ENCODE results near the gene IGSF10. TPM values are rescaled to one million over a fixed set of nuclear protein-coding genes. Genes with fewer than 3 reads are reported as not detected.

The IGSF10 gene
- total and polyA plus RNA-seq, 2 of the 13 experiments (the other 11 are each of a cell fraction or from before 2014, with no cell fraction given) = 0.16 TPM; not detected in 1

DNA sequence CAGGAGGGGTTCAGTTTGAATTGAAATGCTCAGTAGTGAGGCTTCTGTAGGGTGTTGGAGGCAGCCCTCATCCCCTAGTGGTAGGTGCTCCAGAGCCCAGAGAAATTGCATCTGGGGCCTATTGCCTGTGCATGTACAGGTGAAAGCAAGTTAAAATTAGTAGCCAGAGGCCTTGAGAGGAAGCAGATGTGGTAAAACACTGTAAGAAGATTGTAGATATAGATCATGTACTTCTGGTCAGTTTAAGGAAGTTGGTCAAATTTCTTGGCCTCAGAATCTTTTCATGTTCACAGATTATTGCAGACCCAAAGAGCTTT is 34.6 kb downstream of the IGSF10 start:
- Histone ChIP-seq H3K36me3 (replicated peaks in 1 of 2; ENCODE audit: control insufficient read depth in 1 of 2, insufficient read depth in 2 of 2, low read length in 2 of 2) (no peaks in the 10 kb centered on the region), H3K27ac (ENCODE audit: extremely low read length, insufficient read depth, low read length) (no peak overlapping the region), H3K79me2 (ENCODE audit: insufficient read depth, low read length) (no peaks in the 10 kb centered on the region), H3K4me1 (ENCODE audit: insufficient read depth, low read length) (peaks cover 15% of the 10 kb centered on the region), H3K27me3 (ENCODE audit: control insufficient read depth in 1 of 2, insufficient read depth in 2 of 2, low read length in 2 of 2) (no peaks in the 10 kb centered on the region; a peak in 1 of 5 replicates), H3K4me2 (ENCODE audit: low read depth, low read length) (no peak overlapping the region), H3K9me3 (ENCODE audit: low read length) (no peaks in the 10 kb centered on the region), H3K9ac (ENCODE audit: insufficient read depth, low read depth, low read length) (no peak overlapping the region), H2AFZ (ENCODE audit: low read length) (no peak overlapping the region), H4K20me1 (ENCODE audit: insufficient read depth, low read length) (no peaks in the 10 kb centered on the region), H3K4me3 (replicated peaks in 1 of 3; ENCODE audit: insufficient read depth in 1 of 3, low read depth in 2 of 3, low read length in 3 of 3) (no peak overlapping the region)
- FAIRE-seq = no peak
- in situ Hi-C loops (cut with HindIII; ENCODE audit: extremely low pct_ligation_motif_present, low pct_unique_long_range_greater_than_20kb) (no loop called here), intact Hi-C loops (cut with micrococcal nuclease; ENCODE audit: unreplicated experiment) (loop anchor here (1.0 kb wide), 1 partner anchor 13 kb away; no protein-coding TSS in a partner anchor)
- no peak for DNase-seq (ENCODE audit: low spot score)
- ChIA-PET POLR2A (no interaction called here), CTCF (ENCODE audit: low intra/inter-chr PET ratio, low total read pairs) (no interaction called here)
- peak; percentile 71 for ATAC-seq
- TF ChIP-seq ZNF263 (CRISPR knock-in tag; IDR thresholded peaks at IDR 0.05) = 0 out of 2 replicates have a peak, but pooled peaks have one; percentile 57
- no peak for TF ChIP-seq ZNF572 (CRISPR knock-in tag; IDR thresholded peaks at IDR 0.05)
- no peak for TF ChIP-seq SCMH1 (CRISPR knock-in tag; IDR thresholded peaks at IDR 0.05; ENCODE audit: borderline replicate concordance)
- no TSS peak for BruUV-seq (replicated peaks)

DNA sequence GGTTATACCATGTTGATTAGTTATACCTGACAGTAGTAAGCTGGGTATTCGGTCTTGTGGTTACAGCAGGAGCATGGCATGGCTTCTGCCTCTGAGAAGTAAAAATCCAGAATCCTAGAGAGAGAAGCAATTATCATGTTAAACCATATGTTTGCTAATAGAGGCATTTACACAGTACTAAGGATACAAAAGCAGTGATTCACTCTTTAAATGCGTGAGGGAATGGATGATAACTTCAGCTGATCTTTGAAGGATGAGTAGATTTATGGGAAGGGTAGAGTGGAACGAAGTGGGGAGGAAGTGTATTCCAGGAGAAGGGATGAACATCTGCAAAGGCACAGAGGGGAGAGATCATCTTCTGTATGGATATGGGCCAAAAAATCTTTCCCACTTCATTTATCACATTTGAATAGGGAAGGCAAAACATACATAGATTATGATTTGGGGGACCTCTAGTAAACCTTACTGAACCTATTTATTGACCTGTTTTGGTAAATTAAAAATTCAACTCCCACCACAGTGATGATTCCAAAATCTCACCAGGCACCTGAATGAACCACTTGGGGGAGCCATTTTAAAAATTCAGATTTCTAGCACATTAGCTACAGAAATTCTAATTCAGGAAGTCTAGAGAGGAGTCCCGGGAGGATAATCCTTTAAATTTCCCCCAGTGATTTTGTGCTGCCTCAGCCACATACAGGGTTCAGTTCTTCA is 35.1 kb downstream of the IGSF10 start:
- POLR2A ChIA-PET = no interaction called here
- TF ChIP-seq, protein P1, sequence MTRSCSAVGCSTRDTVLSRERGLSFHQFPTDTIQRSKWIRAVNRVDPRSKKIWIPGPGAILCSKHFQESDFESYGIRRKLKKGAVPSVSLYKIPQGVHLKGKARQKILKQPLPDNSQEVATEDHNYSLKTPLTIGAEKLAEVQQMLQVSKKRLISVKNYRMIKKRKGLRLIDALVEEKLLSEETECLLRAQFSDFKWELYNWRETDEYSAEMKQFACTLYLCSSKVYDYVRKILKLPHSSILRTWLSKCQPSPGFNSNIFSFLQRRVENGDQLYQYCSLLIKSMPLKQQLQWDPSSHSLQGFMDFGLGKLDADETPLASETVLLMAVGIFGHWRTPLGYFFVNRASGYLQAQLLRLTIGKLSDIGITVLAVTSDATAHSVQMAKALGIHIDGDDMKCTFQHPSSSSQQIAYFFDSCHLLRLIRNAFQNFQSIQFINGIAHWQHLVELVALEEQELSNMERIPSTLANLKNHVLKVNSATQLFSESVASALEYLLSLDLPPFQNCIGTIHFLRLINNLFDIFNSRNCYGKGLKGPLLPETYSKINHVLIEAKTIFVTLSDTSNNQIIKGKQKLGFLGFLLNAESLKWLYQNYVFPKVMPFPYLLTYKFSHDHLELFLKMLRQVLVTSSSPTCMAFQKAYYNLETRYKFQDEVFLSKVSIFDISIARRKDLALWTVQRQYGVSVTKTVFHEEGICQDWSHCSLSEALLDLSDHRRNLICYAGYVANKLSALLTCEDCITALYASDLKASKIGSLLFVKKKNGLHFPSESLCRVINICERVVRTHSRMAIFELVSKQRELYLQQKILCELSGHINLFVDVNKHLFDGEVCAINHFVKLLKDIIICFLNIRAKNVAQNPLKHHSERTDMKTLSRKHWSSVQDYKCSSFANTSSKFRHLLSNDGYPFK (CRISPR knock-in tag; IDR thresholded peaks at IDR 0.05; ENCODE audit: borderline replicate concordance) = no peak
- TF ChIP-seq ZNF562 (CRISPR knock-in tag; IDR thresholded peaks at IDR 0.05; ENCODE audit: borderline replicate concordance) (no peak), ZNF605 (CRISPR knock-in tag; IDR thresholded peaks at IDR 0.05) (no peak), ZNF263 (CRISPR knock-in tag; IDR thresholded peaks at IDR 0.05) (no peak), PCBP2 (optimal IDR thresholded peaks at IDR 0.05; ENCODE audit: low read depth, low read length, poor library complexity, severe bottlenecking) (no peak), GFI1 (CRISPR knock-in tag; IDR thresholded peaks at IDR 0.05; ENCODE audit: borderline replicate concordance) (no peak)
- TF ChIP-seq, protein P2, sequence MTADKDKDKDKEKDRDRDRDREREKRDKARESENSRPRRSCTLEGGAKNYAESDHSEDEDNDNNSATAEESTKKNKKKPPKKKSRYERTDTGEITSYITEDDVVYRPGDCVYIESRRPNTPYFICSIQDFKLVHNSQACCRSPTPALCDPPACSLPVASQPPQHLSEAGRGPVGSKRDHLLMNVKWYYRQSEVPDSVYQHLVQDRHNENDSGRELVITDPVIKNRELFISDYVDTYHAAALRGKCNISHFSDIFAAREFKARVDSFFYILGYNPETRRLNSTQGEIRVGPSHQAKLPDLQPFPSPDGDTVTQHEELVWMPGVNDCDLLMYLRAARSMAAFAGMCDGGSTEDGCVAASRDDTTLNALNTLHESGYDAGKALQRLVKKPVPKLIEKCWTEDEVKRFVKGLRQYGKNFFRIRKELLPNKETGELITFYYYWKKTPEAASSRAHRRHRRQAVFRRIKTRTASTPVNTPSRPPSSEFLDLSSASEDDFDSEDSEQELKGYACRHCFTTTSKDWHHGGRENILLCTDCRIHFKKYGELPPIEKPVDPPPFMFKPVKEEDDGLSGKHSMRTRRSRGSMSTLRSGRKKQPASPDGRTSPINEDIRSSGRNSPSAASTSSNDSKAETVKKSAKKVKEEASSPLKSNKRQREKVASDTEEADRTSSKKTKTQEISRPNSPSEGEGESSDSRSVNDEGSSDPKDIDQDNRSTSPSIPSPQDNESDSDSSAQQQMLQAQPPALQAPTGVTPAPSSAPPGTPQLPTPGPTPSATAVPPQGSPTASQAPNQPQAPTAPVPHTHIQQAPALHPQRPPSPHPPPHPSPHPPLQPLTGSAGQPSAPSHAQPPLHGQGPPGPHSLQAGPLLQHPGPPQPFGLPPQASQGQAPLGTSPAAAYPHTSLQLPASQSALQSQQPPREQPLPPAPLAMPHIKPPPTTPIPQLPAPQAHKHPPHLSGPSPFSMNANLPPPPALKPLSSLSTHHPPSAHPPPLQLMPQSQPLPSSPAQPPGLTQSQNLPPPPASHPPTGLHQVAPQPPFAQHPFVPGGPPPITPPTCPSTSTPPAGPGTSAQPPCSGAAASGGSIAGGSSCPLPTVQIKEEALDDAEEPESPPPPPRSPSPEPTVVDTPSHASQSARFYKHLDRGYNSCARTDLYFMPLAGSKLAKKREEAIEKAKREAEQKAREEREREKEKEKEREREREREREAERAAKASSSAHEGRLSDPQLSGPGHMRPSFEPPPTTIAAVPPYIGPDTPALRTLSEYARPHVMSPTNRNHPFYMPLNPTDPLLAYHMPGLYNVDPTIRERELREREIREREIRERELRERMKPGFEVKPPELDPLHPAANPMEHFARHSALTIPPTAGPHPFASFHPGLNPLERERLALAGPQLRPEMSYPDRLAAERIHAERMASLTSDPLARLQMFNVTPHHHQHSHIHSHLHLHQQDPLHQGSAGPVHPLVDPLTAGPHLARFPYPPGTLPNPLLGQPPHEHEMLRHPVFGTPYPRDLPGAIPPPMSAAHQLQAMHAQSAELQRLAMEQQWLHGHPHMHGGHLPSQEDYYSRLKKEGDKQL (CRISPR knock-in tag; IDR thresholded peaks at IDR 0.05; ENCODE audit: low read depth) = no peak

More for the DNA sequence above, 35.1 kb downstream of the IGSF10 start:
- peaks cover 15% of the 10 kb centered on the region for H3K4me1 ChIP-seq (ENCODE audit: insufficient read depth, low read length)
- H3K4me3 ChIP-seq (replicated peaks in 1 of 3; ENCODE audit: insufficient read depth in 1 of 3, low read depth in 2 of 3, low read length in 3 of 3) = no peak overlapping the region
- DNase-seq (ENCODE audit: low spot score) = no peak
- H3K36me3 ChIP-seq (replicated peaks in 1 of 2; ENCODE audit: control insufficient read depth in 1 of 2, insufficient read depth in 2 of 2, low read length in 2 of 2) = no peaks in the 10 kb centered on the region
- no peak for ATAC-seq
- no peak for FAIRE-seq
- H3K9ac ChIP-seq (ENCODE audit: insufficient read depth, low read depth, low read length) = no peak overlapping the region
- no peaks in the 10 kb centered on the region; a peak in 1 of 5 replicates for H3K27me3 ChIP-seq (ENCODE audit: control insufficient read depth in 1 of 2, insufficient read depth in 2 of 2, low read length in 2 of 2)
- 42% methylated on average over 4 of the region's 4 CpGs for WGBS (ENCODE audit: low lambda C conversion rate)
- H4K20me1 ChIP-seq (ENCODE audit: insufficient read depth, low read length) = no peaks in the 10 kb centered on the region
- H3K27ac ChIP-seq (ENCODE audit: extremely low read length, insufficient read depth, low read length) = no peak overlapping the region
- intact Hi-C loops (cut with micrococcal nuclease; ENCODE audit: unreplicated experiment) = loop anchor here (1.0 kb wide), 1 partner anchor 14 kb away; no protein-coding TSS in a partner anchor
- H3K79me2 ChIP-seq (ENCODE audit: insufficient read depth, low read length) = no peaks in the 10 kb centered on the region
- no peak overlapping the region for H3K4me2 ChIP-seq (ENCODE audit: low read depth, low read length)
- BruUV-seq (replicated peaks) = no TSS peak
- CTCF ChIA-PET (ENCODE audit: low intra/inter-chr PET ratio, low total read pairs) = no interaction called here
- H2AFZ ChIP-seq (ENCODE audit: low read length) = no peak overlapping the region
- H3K9me3 ChIP-seq (ENCODE audit: low read length) = no peaks in the 10 kb centered on the region
- in situ Hi-C loops (cut with HindIII; ENCODE audit: extremely low pct_ligation_motif_present, low pct_unique_long_range_greater_than_20kb) = no loop called here

Measured in HepG2 (cell line).